GM21528 (cell line): ENCODE measurements around the gene VAV1.

Experiments used
- ATAC-seq: cut with Tn5 transposase; IDR thresholded peaks from one replicate; pipeline ENCODE4 v1.9.1; 2021; ENCODE audit warnings: mild to moderate bottlenecking, moderate library complexity; ENCODE audit not compliant: unreplicated experiment, low FRiP score

The VAV1 gene, protein sequence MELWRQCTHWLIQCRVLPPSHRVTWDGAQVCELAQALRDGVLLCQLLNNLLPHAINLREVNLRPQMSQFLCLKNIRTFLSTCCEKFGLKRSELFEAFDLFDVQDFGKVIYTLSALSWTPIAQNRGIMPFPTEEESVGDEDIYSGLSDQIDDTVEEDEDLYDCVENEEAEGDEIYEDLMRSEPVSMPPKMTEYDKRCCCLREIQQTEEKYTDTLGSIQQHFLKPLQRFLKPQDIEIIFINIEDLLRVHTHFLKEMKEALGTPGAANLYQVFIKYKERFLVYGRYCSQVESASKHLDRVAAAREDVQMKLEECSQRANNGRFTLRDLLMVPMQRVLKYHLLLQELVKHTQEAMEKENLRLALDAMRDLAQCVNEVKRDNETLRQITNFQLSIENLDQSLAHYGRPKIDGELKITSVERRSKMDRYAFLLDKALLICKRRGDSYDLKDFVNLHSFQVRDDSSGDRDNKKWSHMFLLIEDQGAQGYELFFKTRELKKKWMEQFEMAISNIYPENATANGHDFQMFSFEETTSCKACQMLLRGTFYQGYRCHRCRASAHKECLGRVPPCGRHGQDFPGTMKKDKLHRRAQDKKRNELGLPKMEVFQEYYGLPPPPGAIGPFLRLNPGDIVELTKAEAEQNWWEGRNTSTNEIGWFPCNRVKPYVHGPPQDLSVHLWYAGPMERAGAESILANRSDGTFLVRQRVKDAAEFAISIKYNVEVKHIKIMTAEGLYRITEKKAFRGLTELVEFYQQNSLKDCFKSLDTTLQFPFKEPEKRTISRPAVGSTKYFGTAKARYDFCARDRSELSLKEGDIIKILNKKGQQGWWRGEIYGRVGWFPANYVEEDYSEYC

GRCh38 chr19:6772028-6772865 is at the start of gene VAV1:
TSS of gene VAV1 (plus strand) at chr19:6772708. CDS start at chr19:6772808, 100 bp downstream.
- ATAC-seq = peak; percentile 32

GRCh38 chr19:6723108-6723618 is 49.3 kb upstream of the VAV1 start:
- no peak for ATAC-seq

GRCh38 chr19:6723738-6724137 is 48.8 kb upstream of the VAV1 start:
- no peak for ATAC-seq

DNA sequence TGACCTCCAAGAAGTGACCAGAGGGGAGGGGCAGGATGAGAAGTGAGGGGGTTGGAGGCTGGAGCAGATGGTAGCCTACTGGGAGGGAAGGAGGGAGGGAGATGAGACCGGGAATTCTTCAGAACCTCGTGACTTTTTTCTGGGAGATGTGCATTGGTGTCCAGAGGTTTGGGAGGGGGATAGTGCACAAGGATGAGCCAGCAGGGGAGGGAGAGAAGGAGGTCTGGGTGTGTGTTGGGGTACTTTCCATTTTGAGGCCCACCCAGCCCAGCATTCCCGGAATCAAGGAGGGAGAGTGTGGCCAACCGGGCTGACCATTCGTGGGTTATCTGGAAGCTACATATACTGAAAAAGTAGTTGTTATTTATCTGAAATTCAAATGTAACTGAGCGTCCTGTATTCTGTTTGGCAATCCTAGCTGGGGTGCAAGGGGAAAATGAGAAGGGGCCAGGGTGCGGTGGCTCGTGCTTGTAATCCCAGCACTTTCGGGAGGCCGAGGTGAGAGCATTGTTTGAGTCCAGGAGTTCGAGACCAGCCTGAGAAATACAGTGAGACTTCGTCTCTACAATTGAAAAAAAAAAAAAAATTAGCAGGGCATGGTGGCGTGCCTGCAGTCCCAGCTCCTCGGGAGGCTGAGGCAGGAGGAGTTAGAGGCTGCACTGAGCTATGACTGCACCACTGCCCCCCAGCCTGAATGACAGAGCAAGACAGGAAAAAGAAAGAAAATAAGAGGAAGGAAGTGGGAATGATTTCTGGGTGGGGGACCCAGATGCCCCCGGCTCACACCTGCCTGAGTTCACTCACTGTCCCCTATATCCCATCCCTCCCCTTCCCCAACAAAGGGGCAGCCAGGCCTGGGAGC is 47.6 kb upstream of the VAV1 start:
- no peak for ATAC-seq

GRCh38 chr19:6725513-6726231 is 46.8 kb upstream of the VAV1 start:
- no peak for ATAC-seq

DNA sequence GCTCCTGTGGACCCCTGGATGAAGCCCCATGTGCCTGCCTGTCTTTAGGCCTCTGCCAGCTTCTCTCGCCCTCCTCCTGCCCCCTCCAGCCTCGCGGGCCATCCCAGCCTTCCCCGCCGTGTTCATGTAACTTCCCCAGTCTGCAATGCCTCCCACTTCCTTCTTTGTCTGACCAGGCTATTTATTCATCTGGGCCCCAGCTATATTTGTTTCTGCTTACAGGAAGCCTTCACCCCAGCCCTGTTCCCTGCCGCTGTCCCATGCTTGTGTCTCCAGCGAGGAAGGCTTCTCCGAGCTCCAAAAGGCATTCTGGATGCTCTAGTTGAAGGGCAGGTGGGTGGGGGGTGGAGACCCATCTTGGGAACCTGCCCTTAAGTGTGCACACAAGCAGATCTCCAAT is 44.2 kb upstream of the VAV1 start:
- no peak for ATAC-seq

DNA sequence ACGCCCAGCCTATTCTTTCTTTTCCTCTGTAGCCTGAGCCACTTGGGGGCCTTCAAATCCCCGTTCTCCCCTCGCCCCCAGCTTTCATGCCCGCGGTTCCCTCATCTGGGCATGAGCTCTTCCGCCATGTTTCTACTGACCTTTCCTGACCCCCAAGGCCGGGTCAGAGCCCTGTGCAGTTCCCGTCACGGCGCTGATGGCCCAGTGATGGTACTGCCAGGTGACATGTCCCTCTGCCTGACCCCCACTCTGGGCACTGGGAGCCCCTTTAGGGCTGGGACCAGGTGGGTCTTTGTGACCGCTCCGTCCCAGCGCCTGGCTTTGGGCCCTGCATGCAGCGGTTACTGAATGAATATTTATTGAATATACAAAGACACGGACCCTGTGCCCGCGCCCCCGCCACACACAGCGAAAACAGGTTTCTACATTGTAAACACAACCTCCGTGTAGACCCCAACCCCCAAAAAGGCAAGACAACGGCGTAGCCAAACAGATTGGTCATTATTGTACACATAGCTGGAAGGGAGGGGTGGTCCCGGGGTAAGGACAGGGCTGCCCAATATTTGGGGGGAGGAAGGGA is 42.8 kb upstream of the VAV1 start:
- no peak for ATAC-seq

GRCh38 chr19:6730153-6730804 is 42.2 kb upstream of the VAV1 start:
- no peak for ATAC-seq

DNA sequence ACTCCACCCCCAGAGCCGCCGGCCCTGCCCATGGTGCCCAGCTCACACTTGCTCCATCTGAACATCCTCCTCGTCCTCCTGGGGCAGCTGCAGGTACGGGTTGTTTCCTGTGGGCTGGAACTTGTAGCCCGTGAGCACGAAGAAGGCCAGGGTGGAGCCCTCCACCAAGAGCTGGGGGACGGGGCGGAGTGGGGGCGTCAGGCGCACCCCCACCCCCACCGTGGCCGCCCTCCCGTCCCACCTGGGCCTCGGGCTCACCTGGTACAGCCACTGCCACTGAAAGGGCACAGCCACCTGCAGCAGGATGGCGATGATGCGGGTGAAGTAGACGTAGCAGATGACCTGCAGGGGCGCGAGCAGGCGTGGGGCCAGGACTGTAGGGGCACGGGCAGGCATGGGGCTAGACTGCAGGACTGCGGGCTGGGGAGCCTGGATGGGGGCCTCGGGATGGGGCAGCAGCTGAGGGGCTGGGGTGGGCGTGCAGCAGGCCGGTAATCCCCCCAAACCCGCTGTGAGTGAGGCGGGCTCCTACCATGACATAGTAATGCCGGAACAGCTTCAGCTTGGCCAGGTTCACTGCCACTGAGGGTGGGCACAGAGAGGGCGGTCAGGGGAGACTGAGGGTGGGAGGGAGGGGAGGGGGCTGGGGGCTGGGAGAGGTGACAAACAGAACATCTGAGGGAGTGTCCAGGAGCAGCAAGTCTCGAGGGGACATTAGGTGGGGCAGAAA is 41.4 kb upstream of the VAV1 start:
- no peak for ATAC-seq

GRCh38 chr19:6731822-6732221 is 40.7 kb upstream of the VAV1 start:
- no peak for ATAC-seq

DNA sequence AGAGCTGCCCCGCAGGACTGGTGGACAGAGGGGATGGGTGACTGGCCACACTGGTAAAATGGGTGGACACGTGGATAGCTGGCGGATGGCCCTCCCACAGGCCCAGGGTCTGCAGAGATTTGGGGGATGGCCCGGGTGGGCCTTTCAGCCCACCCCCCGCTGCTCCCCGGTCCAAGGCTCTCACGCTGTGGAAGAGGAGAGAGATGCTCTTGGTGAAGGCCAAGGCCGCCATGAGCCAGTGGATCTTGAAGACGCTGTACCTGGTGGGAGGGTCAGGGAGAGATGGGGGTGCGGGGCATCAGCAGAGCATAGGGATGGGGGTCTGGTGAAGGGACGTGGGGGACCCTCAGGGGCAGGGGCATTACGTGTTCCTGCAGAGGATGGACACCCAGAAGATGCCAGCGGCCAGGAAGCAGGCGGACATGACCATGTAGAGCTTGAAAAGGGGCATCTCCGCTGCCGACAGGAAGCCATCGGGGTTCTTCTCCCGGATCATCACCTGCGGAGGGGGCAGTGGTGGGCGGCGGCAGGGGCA is 39.6 kb upstream of the VAV1 start:
- ATAC-seq = no peak

- no peak for ATAC-seq
Observed at GRCh38 chr19:6733338-6734095, 39.0 kb upstream of the VAV1 start.

DNA sequence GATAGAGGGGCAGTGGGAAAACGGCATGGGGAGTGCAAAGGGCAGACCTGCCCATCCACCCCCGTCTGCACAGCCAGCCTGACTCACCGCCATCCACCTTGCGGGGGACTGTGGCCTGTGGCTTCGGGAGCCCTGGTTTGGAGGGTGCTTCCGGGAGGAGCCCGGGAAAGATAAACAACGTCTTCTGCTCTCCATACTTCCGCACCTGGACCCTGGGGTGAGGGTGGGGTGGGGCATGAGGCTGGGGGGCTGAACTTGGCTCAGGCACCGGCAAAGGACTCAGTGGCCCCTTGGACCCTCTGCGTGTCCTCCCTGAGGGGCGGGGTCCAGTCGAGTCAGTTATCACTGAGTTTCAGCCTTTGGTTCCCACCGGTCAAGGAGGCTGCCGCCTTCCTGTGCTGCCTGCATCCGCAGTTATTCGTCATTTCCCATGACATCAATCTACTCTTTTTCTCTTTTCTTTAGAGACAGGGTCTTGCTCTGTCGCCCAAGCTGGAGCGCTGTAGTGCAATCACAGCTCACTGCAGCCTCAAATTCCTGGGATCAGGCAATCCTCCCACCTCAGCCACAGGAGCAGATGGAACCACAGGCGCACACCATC is 38.3 kb upstream of the VAV1 start:
- no peak for ATAC-seq

- no peak for ATAC-seq
Observed at GRCh38 chr19:6735181-6735911, 37.2 kb upstream of the VAV1 start.

- no peak for ATAC-seq
Observed at GRCh38 chr19:6736169-6736916, 36.2 kb upstream of the VAV1 start.
